H7 (cell line): ENCODE results near the gene C3orf70. TPM values are rescaled to one million over a fixed set of nuclear protein-coding genes. Genes with fewer than 3 reads are reported as not detected.

ENCODE experiments used
- DNase-seq: peaks from one replicate; pipeline ENCODE4 v3.0.0; 2012
- H3K27me3 ChIP-seq: 2 replicates; pipeline ENCODE4 v1.6.0; 2011; ENCODE audit warnings: mild to moderate bottlenecking, low read length; ENCODE audit not compliant: control insufficient read depth, insufficient read depth
- H3K36me3 ChIP-seq: replicated peaks from 2 replicates; pipeline ENCODE4 v1.5.1; 2011; ENCODE audit warnings: low read length; ENCODE audit not compliant: control insufficient read depth, insufficient read depth
- H3K4me3 ChIP-seq: 2 replicates; pipeline ENCODE4 v1.5.1; 2011; ENCODE audit warnings: low read depth, mild to moderate bottlenecking, control low read depth, low read length, moderate library complexity; ENCODE audit not compliant: insufficient read depth
- total RNA-seq: library from RNA; depleted of rRNA; stranded (reverse); fragments of >200 nt; shearing (Covaris generic); gene quantifications from 2 replicates; pipeline ENCODE4 v1.2.3, GENCODE V29; 2014; rRNA removed

C3orf70 gene
- total RNA-seq, 1 experiment from 2014 or later: 1.1 TPM

DNA sequence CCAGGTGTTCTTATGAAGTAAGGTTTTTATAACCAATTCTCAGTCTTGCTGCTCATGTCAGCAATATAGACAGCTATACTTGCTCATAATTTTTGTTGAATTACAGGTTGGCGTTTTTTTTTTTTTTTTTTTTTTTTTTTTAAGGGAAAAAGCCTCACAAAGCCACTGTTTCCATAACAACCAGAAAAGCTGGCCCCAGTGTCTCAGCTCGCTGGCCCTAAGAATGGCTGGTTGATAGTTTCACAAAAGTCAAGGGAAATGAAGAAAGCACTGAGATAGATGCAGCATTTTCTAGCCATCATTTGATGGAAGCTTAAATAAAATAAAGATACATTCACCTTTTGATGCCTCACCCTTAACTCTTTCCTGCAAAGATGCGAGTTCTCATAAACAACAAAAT, 121.9 kb downstream of the C3orf70 start:
- H3K4me3 ChIP-seq: no peak overlapping the region
- H3K36me3 ChIP-seq: no peaks in the 10 kb centered on the region
- DNase-seq: no peak
- no peaks in the 10 kb centered on the region for H3K27me3 ChIP-seq

DNA sequence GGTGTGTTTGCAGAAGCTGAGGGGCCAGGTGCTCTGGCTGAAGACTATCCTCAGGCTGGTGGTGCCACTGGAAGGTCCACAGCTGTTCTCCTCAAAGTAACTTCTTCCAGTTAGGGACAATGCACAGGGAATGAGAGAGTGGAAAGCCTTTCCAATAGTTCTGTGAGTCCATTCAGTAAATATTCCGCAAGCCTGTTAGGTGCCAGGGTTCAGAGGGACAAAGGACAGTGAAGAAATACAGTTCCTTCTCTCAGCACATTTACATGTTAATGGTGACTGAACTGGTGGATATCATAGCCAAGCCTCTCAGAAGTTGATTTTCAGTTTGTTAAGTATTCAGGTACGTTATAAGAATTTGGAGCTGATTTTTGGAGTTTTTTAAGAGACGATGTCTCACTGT, 122.5 kb downstream of the C3orf70 start:
- DNase-seq: no peak
- H3K4me3 ChIP-seq: no peak overlapping the region
- H3K36me3 ChIP-seq: no peaks in the 10 kb centered on the region
- H3K27me3 ChIP-seq: no peaks in the 10 kb centered on the region

DNA sequence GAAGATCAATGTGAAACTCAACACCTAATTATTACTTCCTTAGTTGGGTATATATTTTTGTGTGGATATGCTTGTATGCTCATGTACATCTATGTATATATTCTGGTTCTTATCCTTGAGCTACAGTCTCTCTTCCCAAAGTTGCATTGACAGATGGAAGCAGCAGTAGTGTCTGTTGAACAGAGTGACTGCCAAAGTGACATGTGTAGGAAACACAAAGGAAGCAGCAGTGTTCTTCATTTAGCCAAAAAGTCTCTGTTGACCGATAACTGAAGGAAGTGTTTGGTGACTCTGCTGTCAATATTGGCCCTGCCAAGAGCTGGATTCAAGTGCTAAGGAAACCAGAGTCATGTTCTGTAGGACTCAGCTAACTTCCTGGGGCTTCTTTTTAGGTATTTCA, 123.8 kb downstream of the C3orf70 start:
- Histone ChIP-seq H3K4me3 (no peak overlapping the region), H3K36me3 (no peaks in the 10 kb centered on the region), H3K27me3 (no peaks in the 10 kb centered on the region)
- no peak for DNase-seq

DNA sequence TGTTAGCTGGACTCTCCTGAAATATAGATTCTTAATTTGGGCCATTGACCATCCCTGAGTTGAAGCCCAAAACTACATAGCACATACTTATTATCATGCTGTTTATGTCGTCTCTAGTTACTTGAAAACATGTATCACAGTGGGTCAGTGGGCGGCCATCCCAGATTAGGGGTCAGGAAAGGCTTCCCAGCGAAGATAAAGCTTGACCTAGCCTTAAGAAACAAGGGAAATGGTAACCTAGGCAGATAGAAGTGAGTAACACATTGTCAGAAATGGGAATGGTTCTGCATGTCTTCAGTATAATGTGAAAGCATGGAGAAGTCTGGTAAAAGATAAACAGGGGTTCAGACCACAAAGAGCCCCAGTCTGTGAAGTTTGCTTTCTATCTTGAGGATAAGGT, 124.7 kb downstream of the C3orf70 start:
- Histone ChIP-seq H3K4me3 (no peak overlapping the region), H3K36me3 (no peaks in the 10 kb centered on the region), H3K27me3 (no peaks in the 10 kb centered on the region)
- no peak for DNase-seq

Other genes with a start within 250 kb of the C3orf70 start
- 0.63 and 1.0 TPM in 2 replicates for gene EHHADH, start 101.0 kb upstream of the C3orf70 start, total RNA-seq
- gene MAP3K13, start 210.1 kb upstream of the C3orf70 start, total RNA-seq: not detected in 2 replicates